Peyer's patch (tissue), 4 donors: ENCODE results near the gene CARD14.
"Not testable (repeated sequence)": the region's sequence is repeated elsewhere in the genome, so short reads cannot be mapped to it uniquely, and the experiment has no call there.

Experiments
- POLR2A ChIP-seq, 2 donors: fragments of 450-650 bp; IDR thresholded peaks; one replicate each; pipeline ENCODE4 v1.5.1; 2017; ENCODE audit warnings: antibody characterized with exemption in 2 of 2, mild to moderate bottlenecking in 2 of 2, moderate library complexity in 2 of 2
- TF ChIP-seq, protein P1 (sequence below), 6 experiments: fragments of 450-650 bp in 4 of 6; fragments of 200-600 bp in 2 of 6; sonication (generic) in 1 of 6; IDR thresholded peaks; one replicate each; pipeline ENCODE4 v1.5.1; 2017 to 2019; ENCODE audit warnings: antibody characterized with exemption in 6 of 6, mild to moderate bottlenecking in 3 of 6, moderate library complexity in 1 of 6

GRCh38 chr17:80155600-80155999 lies 14.2 kb upstream of the CARD14 start:
- TF ChIP-seq, protein P1, sequence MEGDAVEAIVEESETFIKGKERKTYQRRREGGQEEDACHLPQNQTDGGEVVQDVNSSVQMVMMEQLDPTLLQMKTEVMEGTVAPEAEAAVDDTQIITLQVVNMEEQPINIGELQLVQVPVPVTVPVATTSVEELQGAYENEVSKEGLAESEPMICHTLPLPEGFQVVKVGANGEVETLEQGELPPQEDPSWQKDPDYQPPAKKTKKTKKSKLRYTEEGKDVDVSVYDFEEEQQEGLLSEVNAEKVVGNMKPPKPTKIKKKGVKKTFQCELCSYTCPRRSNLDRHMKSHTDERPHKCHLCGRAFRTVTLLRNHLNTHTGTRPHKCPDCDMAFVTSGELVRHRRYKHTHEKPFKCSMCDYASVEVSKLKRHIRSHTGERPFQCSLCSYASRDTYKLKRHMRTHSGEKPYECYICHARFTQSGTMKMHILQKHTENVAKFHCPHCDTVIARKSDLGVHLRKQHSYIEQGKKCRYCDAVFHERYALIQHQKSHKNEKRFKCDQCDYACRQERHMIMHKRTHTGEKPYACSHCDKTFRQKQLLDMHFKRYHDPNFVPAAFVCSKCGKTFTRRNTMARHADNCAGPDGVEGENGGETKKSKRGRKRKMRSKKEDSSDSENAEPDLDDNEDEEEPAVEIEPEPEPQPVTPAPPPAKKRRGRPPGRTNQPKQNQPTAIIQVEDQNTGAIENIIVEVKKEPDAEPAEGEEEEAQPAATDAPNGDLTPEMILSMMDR (IDR thresholded peaks at IDR 0.05), result not testable (repeated sequence)
- TF ChIP-seq POLR2A (IDR thresholded peaks at IDR 0.05), result not testable (repeated sequence)
